Activated CD4-positive, alpha-beta T cell treated with anti-CD3 and anti-CD28 coated beads, Interleukin-2, amount 50 U/mL, for 1 hour (primary cell): ENCODE data around the gene NRL.
"Not testable (repeated sequence)": the region's sequence is repeated elsewhere in the genome, so short reads cannot be mapped to it uniquely, and the experiment has no call there.

Source experiments
- DNase-seq: peaks from one replicate; pipeline ENCODE4 v3.0.0-alpha.2; 2020

Gene NRL

DNA sequence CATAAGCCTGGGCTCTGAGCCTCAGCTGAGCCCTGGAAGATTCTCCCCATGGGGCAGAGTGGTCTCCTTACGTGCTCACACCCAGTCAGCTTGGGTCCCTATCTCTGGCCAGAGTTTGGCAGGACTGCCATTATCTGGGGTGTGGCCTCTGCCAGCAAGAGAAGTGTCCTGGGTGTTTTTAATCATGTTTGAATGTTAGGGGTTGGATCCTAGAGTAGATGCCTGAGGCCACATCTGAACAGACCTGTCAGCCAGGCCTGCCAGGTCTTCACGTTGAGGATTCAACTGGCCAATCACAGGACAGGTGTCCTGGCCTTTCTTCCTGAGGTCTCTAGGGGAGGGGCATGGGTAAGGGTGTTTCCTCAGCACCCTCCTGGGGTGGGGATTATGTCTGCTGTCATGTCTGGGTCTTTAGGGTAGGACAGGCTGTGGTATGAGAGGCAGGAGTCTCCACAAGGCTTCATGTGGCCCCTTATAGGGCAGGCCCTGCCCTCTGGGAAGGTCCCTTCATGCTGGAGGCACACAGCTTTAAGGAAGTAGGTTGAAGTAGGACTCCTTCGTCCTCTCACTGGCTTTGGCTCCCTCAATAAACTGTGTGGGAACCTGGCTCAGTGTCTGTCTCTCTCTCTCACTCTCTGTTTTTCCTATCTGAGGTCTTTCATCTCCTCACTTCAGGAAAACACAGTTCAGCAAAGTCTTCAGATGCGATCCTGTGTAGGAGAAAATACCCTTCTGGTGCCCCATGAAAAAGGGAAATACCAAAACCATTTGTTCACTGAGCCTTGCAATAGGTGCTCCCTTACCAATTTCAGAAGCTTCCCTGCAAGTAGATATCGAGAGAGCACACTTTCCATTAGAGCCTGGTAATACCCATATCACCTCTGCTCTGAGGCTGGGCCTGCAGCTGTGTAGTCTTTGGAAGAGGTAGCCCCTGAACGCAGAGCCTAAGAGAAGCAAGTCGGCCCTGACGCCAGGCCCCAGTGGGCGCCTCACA lies 9.0 kb upstream of the NRL start:
- no peak for DNase-seq

DNA sequence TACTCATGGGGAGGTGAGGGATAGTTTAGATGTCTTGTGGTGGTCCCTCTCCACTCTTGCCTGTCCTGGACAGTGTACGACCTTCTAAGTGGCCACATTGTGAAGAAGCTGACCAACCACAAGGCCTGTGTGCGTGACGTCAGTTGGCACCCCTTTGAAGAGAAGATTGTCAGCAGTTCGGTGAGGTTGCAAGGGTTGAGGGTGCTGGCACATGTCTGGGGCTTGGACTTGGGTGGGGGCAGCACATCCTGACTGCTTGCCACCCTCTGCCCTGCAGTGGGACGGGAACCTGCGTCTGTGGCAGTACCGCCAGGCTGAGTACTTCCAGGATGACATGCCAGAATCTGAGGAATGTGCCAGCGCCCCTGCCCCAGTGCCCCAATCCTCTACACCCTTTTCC lies 8.1 kb upstream of the NRL start:
- no peak for DNase-seq

DNA sequence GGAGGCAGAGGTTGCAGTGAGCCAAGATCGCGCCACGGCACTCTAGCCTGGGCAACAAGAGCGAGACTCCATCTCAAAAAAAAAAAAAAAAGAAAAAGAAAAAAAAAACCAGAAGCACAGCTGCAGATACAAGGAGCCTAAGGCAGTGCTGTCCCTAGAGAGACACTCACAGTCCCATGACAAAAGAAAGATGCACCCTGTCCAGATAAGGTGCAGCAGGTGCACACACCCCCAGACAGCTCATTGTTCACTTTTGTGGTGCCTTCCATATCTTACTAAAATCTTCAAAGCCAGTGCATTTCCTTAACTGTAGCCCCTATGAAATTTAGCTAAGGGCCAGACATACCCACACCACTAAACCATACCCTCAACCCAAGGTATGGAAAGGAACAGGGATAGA lies 7.7 kb upstream of the NRL start:
- no peak for DNase-seq

DNA sequence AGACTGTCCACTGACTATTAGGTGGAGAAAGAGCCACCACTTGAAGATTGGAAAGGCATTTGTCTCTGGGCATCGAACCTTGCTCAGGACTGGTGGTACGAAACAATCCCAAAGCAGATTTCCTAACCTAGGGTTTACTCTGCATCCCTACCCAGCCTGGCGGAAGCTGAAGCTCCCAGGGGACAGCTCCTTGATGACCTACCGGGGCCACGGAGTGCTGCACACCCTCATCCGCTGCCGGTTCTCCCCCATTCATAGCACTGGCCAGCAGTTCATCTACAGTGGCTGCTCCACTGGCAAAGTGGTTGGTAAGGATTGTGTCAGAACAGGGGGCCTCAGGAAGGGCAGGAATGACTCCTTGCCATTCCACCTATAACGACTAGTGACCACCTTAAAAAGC lies 6.5 kb upstream of the NRL start:
- no peak for DNase-seq

DNA sequence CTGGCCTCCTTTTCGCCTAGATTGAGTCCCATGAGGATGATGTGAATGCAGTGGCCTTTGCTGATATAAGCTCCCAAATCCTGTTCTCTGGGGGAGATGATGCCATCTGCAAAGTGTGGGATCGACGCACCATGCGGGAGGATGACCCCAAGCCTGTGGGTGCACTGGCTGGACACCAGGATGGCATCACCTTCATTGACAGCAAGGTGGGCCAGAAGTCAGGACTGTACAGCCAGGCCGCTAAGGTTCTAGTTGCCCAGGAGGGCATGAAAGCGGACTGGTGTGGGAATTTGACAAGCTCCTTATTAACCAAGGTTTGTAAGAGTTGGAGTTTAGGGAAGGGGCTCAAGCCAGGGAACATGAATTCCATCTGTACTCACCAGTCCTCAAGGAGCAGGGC lies 4.9 kb upstream of the NRL start:
- DNase-seq, result no peak

DNA sequence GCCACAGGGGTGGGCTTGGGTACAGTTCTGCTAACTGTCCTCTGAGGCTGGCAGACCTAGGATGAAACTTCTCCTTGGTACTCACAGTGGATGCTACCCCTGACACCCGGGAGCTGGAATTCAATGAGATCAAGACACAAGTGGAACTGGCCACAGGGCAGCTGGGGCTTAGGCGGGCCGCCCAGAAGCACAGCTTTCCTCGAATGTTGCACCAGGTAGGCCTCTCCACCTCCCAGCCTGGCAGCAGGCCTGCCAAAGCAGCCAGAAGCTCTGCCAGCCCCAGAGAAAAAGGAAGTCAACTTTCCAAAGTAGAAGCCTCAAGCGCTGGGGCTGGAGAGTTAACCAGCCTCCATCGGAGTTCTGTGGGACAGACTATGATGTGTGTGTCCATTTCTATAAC lies 2.4 kb upstream of the NRL start:
- DNase-seq, result no peak

DNA sequence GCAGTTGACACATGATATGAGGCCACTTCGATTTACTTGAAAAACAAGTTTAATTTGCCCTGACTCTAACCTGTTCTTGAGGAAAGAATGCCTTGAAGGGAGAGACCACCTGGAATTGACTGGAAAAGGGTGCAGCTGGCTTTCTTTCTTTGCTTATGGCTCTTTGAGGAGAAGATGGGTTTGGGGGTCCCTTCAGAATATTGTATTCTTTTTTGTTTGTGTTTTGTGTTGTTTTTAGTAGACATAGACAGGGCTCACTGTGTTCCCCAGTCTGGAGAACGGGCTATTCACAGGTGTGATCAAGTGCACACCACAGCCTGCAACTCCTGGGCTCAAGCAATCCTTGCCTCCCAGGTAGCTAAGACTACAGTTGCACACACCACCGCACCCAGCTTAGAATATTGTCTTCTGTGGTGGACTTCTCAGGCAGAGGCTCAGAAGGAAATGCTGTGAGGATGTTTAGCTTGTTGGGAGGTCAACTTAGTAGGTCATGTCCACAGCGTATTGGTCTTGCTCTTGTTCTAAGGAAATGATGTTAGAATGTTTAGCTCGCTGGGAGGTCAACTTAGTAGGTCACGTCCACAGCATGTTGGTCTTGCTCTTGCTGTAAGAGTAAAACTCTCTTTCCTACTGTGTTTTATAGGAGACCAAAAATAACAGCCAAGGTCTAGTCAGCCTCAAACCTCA lies 1.5 kb upstream of the NRL start:
- no peak for DNase-seq

DNA sequence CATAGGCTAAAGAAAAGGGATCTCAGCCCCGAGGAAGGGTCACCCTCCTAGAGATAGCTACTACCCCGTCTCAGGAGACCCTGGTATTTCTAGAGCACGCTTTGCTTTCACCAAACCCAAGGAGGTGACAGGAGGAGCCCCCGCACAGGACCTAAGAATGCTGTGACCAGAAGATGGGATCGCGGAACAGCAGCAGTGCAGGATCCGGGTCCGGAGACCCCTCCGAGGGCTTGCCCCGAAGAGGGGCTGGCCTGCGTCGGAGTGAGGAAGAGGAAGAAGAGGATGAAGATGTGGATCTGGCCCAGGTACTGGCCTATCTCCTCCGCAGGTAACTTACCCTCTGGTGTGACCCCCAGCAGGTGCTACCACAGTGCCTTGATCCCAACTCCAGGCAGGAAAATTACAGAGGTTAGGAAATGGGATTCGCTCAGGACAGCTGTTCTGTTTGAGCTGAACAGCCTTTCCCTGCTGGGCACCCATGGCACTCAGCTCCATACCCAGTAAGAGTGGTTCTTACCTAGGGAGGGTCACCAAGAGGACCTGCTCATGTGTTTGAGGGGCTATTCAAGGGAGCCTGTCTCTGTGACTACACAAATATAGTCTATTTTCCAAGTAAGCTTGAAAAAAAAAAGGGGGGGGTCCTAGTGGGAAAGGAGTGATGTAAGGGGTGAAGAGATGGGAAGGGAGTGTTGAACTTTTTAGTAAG lies 826 bp upstream of the NRL start:
- no peak for DNase-seq

DNA sequence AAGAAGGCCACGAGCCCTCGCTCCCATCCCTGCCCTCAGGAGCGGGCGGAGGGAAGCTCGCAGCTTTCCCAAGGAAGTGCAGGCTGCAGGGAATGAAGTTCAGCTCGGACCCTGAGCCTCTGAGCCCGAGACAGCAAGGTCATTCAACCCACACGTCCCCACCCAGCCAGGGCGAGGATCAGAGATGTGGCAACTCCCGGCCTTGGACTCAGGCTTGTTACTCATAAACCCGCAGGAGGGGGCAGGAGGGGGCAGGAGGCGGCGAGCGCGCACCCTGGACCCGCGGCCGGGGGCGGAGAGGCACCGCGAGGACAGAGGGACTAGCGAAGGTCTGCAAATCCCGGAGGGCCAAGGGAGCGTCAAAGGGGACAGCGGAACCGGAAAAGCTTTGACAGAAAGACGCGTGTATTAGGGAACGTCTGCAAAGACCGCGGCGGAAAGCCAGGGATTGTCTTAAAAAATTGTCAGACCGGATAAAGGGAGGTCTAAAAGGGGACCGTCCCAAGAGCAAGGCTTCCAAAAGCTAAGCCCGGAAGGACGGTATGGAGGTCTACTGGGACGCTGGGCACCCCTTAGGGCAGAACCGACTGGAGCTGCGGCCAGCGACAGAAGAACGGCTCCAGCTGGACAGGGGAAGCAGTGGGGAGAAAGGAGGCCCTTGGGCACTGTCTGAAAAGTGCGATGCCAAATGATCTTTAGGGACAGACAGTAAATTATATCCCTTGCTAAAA lies 783 bp downstream of the NRL start:
- peak; percentile 73 for DNase-seq

DNA sequence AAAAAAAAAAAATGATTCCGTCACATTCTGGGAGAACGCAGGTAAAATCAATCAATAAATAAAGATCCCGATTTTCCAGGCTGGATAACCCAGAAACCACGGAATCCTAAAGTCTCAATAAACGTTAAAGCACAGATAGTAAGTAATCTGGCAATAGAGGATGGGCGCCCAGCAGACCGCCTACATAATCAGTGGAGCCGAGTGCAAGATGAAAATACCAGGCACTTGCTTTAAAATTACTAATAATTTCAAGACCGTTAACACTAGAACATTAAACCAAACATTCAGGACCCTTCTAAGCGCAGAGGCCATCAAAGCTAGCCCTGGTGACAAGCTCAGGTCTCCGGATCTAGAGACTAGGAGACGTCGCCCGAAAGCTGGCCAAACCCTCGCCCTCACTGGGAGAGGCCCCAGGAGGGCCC lies 1.4 kb downstream of the NRL start:
- no peak for DNase-seq

DNA sequence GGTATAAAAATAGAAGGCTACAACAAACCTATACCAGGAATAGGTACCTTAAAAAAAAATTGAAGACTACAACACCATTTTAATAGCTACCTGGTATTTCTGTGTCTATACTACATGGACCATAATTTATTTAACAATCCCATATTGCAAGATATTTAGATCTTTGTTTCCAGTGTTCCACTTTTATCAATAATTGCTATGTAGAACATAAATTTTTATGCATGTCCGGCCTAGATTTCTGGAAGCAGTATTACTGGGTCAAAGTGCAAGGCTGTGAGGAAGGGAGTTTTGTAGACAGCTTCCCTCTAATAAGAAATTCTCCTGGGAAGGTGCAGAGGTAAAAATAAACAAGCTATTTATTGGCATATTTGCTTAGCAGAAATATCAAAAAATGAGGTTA lies 4.2 kb downstream of the NRL start:
- DNase-seq, result no peak

DNA sequence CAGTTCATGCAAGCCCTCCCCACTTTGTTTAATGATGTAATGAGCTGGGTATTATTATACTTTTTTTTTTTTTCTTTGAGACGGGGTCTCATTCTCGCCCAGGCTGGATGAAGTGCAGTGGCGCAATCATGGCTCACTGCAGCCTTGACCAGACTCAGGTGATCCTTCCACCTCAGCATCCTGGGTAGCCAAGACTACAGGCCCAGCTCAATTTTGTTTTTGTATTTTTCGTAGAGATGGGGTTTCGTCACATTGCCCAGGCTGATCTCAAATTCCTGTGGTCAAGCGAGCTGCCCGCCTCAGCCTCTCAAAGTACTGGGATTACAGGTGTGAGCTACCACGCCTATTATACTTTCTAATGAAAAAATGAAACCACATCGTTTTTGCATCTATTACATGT lies 4.7 kb downstream of the NRL start:
- no peak for DNase-seq

DNA sequence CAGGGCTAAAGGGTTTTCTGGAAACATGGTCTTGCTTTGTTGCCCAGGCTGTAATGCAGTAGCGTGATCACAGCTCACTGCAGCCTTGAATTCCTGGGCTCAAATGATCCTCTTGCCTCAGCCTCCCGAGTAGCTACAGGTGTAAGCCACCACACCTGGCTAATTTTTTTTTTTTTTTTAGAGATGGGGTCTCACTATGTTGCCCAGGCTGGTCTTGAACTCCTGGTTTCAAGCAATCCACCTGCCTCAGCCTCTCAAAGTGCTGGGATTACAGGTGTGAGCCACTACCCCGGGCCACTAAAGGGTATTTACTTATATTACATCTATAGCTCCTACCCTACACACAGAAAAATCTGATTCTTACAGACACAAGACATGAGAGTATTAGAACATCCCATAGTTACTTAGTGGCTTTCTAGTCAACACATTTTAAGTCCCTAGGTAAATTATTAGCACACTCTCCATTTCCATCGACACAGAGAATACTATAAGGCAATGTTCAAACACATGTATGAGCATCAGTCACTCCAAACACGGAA lies 6.3 kb downstream of the NRL start:
- DNase-seq, result no peak

DNA sequence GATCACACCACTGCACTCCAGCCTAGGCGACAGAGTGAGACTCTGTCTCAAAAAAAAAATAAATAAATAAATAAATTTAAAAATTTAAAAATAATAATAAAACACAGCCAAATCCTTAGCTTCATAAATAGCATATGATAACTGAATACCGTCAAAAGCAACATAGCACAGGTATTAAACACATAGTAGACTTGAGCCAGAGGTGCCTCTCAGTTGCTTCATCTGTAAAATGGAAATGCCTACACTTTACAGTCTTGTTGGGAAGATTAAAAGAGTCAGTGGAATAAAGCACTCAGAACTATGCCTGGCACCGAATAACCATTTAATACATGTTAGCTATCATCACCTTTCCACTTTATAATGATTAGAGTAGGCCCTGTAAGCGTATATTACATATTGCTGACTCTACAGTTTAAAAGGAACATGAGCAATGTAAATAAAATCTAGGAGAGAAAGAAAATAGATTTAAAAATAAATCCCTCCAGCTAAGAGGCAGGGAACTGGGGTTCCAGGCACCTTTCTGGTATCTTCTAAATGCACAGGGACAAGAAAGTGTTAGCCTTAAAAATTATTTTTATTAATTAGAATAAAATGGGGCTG lies 8.0 kb downstream of the NRL start:
- no peak for DNase-seq

DNA sequence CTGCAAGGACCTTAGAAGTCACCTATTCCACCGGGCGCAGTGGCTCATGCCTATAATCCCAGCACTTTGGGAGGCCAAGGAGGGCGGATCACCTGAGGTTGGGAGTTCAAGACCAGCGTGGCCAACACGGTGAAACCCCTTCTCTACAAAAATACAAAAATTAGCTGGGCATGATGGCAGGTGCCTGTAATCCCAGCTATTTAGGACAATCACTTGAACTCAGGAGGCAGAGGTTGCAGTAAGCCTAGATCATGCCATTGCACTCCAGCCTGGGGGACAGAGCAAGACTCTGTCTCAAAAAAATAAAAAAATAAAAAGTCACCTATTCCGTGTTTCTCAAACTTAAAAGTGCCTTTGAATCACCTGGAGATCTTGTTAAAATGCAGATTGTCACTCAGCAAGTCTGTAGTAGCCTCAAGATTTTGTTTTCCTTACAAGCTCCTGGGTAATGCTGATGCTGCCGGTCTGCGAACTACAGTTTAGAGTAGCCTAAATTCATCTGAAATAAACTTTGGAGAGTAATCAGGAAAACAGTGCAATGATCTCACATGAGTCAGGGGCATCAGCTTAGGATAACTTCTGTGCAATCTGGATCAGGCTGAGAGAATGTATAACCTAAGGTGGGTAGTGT lies 9.0 kb downstream of the NRL start:
- not testable (repeated sequence) for DNase-seq

DNA sequence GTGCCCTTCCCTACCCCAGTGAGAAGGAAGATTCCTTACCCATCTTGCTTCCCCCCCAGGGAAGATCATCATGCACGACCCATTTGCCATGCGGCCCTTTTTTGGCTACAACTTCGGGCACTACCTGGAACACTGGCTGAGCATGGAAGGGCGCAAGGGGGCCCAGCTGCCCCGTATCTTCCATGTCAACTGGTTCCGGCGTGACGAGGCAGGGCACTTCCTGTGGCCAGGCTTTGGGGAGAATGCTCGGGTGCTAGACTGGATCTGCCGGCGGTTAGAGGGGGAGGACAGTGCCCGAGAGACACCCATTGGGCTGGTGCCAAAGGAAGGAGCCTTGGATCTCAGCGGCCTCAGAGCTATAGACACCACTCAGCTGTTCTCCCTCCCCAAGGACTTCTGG lies 11.3 kb downstream of the NRL start:
- no peak for DNase-seq

DNA sequence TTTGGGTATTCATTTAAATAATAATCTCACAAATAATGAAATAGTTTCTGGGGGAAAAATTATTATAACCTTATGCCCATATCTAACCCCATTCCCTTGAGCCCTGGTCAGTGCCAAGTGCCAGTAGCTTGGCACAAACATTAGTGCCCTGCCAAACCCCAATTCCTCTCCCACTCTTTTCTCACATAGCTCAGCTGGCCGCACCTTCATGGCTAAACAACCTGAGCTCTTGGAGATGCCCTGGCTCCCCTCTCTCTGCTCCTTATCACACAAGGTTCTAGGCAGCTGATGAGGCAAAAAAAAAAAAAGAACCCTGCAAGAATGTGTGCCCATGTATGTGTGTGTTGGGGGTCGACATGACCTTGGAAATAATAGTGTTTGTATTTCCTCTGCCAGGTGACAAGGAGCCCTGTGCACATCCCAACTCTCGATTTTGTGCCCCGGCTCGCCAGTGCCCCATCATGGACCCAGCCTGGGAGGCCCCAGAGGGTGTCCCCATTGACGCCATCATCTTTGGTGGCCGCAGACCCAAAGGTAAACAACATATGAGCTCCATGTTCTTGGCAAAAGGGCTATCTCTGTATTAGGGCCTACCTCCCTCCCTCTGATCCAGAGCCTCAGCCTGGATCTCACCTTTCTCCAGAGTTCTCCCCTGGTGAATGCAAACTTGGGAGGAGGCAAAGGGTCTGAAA lies 12.2 kb downstream of the NRL start:
- DNase-seq, result no peak

DNA sequence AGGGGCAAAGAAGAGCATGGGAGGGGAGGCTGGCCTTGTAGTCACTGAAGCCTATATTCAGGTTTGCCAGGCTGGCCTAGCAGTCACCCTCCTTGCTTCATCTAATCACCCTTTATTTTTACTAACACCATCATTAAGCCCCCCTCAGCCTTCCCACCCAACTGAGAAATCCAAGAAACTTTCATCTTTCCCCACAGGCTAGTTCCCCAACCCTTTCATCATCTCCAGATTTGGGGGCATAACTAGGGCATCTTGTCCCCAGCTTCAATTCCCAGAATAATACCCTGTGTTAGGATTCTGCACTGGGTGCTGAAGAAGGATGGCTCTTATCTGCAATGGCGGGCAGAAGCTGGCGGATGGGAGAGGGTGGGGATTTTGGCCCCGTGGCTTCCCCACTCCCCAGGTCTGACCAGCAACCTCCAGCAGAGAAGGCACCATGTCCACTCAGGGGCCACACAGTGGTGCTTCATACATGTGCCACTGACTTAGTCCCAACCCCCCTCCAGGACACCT lies 13.7 kb downstream of the NRL start:
- no peak for DNase-seq

DNA sequence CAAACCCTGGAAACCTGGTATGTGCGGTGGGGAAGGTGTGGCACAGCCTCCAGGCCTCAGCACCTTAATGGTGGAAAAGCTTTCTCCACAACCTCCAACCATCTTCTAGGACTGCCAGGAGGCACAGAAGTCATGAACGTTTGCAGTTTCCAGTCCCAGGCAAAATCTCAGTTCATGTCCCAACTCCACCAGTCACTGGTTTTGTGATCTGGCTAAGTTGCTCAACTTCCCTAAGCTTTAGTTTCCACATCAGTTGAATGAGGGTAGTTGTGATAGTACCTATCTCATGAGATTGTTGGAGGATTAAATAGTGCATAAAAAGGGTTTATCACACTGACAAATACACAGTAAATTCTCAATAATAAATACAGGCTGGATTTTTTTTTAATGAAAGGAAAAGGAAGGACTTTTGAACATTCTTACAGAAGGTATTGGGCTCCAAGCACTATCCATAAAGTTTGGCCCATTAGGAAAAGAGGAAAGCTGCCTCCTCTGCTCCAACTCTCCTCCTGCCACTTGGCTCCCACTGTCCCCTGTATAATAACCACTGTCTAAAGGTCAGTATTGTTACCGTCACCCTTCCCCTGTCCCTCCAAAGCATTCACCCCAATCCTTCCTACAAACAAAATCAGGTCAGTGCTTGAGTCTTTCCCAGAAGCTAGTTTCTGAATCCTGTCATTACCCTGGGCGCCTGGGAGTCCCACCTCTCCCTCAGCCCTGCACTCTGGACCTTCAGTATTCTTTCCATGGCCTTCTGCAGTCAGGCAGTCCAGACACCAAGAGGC lies 14.4 kb downstream of the NRL start:
- no peak for DNase-seq
